GM18502 (cell line): ENCODE data around the gene REELD1.

Experiments used
- ATAC-seq: cut with Tn5 transposase; IDR thresholded peaks from one replicate; pipeline ENCODE4 v1.9.1; 2021; ENCODE audit warnings: mild to moderate bottlenecking; ENCODE audit not compliant: unreplicated experiment, poor library complexity

REELD1 gene

GRCh38 chr4:146261041-146261440, 46.7 kb downstream of the REELD1 start:
- ATAC-seq, result no peak

DNA sequence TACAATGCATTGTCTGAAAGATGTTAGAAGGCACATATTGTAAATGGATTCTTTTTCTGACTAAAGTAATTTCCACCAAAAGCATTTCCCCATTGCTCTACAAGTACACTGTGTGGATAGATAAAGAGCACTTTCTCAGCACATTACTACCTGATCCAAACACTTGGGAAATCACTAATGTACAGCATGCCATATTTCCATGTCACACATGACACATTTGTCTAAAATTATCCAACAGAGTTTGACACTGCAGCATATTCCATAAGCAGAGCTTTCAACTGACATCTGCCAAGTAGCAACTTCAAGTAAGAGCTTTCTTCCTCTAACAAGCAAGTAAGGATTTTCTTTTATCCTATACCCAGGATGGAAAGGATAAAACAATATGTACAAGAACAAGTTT, 49.5 kb downstream of the REELD1 start:
- ATAC-seq, result no peak

- ATAC-seq, result no peak
Observed at GRCh38 chr4:146265950-146266490, 51.7 kb downstream of the REELD1 start.

- no peak for ATAC-seq
Observed at GRCh38 chr4:146267826-146268225, 53.5 kb downstream of the REELD1 start.

GRCh38 chr4:146269228-146269653, 54.9 kb downstream of the REELD1 start:
- peak; percentile 45 for ATAC-seq

GRCh38 chr4:146271466-146271865, 57.1 kb downstream of the REELD1 start:
- ATAC-seq, result no peak

DNA sequence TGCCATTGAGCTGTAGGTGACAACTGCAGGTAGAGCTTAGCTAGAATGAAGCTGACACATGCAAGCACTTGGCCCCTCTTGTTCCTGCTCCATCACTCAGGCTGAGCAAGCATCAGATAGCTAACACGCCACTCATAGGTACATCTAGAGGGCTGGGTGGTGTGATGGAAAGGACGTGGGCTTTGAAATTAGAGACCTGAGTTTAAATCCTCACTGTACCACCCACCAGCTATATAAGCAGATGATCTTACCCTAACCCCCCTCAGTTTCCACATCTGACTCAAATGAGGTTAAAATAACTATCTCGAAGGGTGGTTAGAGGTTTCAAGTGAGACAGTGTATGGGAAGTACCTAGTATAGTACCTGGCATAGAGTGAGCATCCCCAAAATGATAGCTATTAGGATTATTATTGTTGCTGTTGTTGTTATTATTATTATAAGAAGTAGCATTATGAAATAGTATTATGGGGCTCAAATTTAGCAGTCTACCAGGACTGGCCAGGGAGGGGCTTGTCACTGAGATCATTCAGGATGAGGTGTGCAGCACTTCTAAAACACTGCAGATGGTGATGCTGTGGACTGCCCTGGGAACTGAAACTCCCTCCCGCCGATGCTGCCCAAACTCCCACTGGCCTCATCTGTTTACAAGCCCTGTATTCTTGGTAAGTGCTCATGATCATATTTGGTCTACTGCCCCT, 59.0 kb downstream of the REELD1 start:
- peak; percentile 78 for ATAC-seq

DNA sequence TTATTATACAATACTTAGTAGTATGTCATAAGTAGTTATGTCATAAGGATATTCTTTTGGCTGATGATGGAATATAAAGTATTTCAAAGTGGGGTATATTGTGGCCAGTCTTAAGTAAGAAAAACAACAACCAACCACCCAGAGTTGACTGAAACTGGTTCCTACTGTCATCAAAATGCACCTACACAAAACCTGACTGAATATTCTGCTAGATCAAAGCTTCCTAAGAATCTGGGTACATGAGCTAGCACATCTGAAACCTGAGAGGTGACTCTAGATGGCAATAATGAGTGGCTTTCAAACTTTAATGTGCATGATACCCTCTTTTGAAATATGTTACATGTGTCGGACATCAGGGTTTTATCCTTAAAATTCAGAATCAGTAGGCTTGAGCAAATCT, 60.4 kb downstream of the REELD1 start:
- no peak for ATAC-seq

DNA sequence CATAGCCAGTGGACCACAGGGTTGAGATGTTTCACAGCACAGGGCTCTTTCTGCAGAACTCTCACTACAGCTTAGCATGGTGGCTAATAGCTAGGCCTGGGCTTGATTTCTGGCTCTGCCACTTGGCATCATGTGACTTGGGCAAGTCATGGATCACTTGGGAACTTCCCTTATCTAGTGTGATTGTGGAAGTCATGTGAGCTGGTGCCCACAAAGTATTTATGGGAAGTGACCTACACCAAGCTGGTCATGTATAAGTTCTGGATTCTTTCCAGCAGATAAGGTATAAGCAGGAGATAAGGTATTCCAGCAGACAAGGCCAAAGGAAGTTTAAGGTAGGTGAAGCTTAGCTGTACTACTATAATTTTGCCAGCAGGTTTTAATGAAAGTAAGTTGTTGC, 61.0 kb downstream of the REELD1 start:
- ATAC-seq, result no peak

DNA sequence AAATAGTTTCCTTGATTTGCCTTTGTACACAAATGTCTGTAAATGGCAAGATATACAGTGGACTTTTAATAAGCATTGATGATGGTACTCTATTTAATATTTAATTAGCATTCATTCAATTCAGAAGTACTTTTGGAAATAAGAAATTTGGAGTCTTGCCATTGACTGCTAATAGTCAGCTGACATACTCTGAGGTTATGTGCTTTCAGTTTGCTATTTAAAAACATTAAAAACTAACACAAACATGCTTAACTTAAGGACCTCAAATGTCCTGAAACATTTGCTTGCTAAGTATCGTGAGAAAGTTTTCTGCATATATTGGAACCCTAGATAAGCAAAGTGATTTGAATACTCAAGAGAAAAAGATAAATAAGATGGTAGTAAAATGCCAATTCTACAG, 64.6 kb downstream of the REELD1 start:
- ATAC-seq, result no peak
